NCI-H1436 treated with DMSO at 0.1 percent for 48 hours (cell line): ENCODE measurements around the gene SORBS1.

Source experiments
- DNase-seq: peaks from one replicate; lab custom pipeline; 2025; lab: John Stamatoyannopoulos, UW

SORBS1 gene

GRCh38 chr10:95459446-95460045 lies 101.6 kb downstream of the SORBS1 start:
- DNase-seq: no peak

- DNase-seq: no peak
Measured at GRCh38 chr10:95458871-95459270, 102.3 kb downstream of the SORBS1 start.

- no peak for DNase-seq
Measured at GRCh38 chr10:95458014-95458413, 103.2 kb downstream of the SORBS1 start.

GRCh38 chr10:95457319-95457886 lies 103.8 kb downstream of the SORBS1 start:
- no peak for DNase-seq

GRCh38 chr10:95456516-95456915 lies 104.7 kb downstream of the SORBS1 start:
- no peak for DNase-seq

- DNase-seq: no peak
Measured at GRCh38 chr10:95454940-95455339, 106.2 kb downstream of the SORBS1 start.

GRCh38 chr10:95454356-95454755 lies 106.8 kb downstream of the SORBS1 start:
- no peak for DNase-seq

- no peak for DNase-seq
Measured at GRCh38 chr10:95451568-95452524, 109.3 kb downstream of the SORBS1 start.

GRCh38 chr10:95451150-95451549 lies 110.0 kb downstream of the SORBS1 start:
- no peak for DNase-seq

- DNase-seq: no peak
Measured at GRCh38 chr10:95450188-95450587, 111.0 kb downstream of the SORBS1 start.

- no peak for DNase-seq
Measured at GRCh38 chr10:95447685-95448084, 113.5 kb downstream of the SORBS1 start.

- DNase-seq: no peak
Measured at GRCh38 chr10:95445837-95446486, 115.2 kb downstream of the SORBS1 start.

GRCh38 chr10:95445223-95445836 lies 115.8 kb downstream of the SORBS1 start:
- no peak for DNase-seq

- DNase-seq: no peak
Measured at GRCh38 chr10:95444792-95445191, 116.4 kb downstream of the SORBS1 start.

- no peak for DNase-seq
Measured at GRCh38 chr10:95443636-95444035, 117.5 kb downstream of the SORBS1 start.

GRCh38 chr10:95442341-95442740 lies 118.8 kb downstream of the SORBS1 start:
- no peak for DNase-seq

GRCh38 chr10:95441547-95441923 lies 119.6 kb downstream of the SORBS1 start:
- DNase-seq: no peak

GRCh38 chr10:95440756-95441546 lies 120.2 kb downstream of the SORBS1 start:
- DNase-seq: no peak

- DNase-seq: no peak
Measured at GRCh38 chr10:95440038-95440725, 121.0 kb downstream of the SORBS1 start.

- no peak for DNase-seq
Measured at GRCh38 chr10:95438781-95439180, 122.4 kb downstream of the SORBS1 start.

GRCh38 chr10:95437669-95438068 lies 123.5 kb downstream of the SORBS1 start:
- no peak for DNase-seq
